ENCODE results near the gene POP5.

POP5 gene

DNA sequence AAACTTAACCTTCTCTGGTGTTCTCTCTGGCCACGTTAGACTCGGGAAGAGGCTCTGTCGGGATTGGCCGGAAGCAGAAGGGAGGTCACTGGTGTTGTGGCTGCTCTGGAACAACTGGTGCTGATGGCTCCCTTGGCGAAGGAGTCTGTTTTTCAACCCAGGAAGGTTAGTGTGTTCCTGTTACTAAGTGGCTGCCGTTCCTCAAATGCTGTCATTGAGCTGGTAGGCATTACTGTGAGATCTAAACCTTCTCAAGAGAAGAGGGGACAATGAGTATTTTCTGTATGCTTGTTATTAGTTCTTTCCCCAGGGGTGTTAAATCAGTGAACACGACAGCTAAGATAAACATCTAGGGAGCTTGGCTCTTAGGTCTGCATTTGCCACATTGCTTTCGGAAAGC is 18.3 kb downstream of the POP5 start:
- Histone ChIP-seq H3K27ac (ENCODE audit: low read depth, low read length) (no peak overlapping the region), H2AFZ (ENCODE audit: low read depth, low read length, severe bottlenecking) (no peak overlapping the region), H3K4me3 (ENCODE audit: insufficient read depth, low read length, poor library complexity, severe bottlenecking) (no peak overlapping the region), H3K9ac (ENCODE audit: low read length) (no peak overlapping the region), H3F3A (ENCODE audit: insufficient read depth) (peaks cover 3% of the 10 kb centered on the region; the same call in 1 of the 2 replicates), H3K9me2 (replicated peaks; ENCODE audit: insufficient read depth, low read length) (no peaks in the 10 kb centered on the region), H3K4me2 (ENCODE audit: low read depth, low read length, poor library complexity, severe bottlenecking) (no peak overlapping the region), H3K9me3 (ENCODE audit: insufficient read depth, low read length) (no peaks in the 10 kb centered on the region), H3K27me3 (ENCODE audit: low read length) (no peaks in the 10 kb centered on the region), H4K20me1 (ENCODE audit: low read depth, low read length) (no peaks in the 10 kb centered on the region), H3K79me2 (ENCODE audit: insufficient read depth, low read length) (no peaks in the 10 kb centered on the region), H3K36me3 (ENCODE audit: low read length) (peaks cover 31% of the 10 kb centered on the region)
- no peak for TF ChIP-seq EZH2phosphoT487 (conservative IDR thresholded peaks at IDR 0.05; ENCODE audit: low read length)
- TF ChIP-seq, protein P1, sequence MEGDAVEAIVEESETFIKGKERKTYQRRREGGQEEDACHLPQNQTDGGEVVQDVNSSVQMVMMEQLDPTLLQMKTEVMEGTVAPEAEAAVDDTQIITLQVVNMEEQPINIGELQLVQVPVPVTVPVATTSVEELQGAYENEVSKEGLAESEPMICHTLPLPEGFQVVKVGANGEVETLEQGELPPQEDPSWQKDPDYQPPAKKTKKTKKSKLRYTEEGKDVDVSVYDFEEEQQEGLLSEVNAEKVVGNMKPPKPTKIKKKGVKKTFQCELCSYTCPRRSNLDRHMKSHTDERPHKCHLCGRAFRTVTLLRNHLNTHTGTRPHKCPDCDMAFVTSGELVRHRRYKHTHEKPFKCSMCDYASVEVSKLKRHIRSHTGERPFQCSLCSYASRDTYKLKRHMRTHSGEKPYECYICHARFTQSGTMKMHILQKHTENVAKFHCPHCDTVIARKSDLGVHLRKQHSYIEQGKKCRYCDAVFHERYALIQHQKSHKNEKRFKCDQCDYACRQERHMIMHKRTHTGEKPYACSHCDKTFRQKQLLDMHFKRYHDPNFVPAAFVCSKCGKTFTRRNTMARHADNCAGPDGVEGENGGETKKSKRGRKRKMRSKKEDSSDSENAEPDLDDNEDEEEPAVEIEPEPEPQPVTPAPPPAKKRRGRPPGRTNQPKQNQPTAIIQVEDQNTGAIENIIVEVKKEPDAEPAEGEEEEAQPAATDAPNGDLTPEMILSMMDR (IDR thresholded peaks at IDR 0.05; ENCODE audit: insufficient read depth, low read length, poor library complexity, severe bottlenecking) = no peak

GRCh38 chr12:120557589-120557988 is 23.6 kb downstream of the POP5 start:
- H3K9me3 ChIP-seq (ENCODE audit: insufficient read depth, low read length) = no peaks in the 10 kb centered on the region
- H3K79me2 ChIP-seq (ENCODE audit: insufficient read depth, low read length) = no peaks in the 10 kb centered on the region
- no peaks in the 10 kb centered on the region for H4K20me1 ChIP-seq (ENCODE audit: low read depth, low read length)
- peaks cover 5% of the 10 kb centered on the region; the same call in 1 of the 2 replicates for H3F3A ChIP-seq (ENCODE audit: insufficient read depth)
- H3K36me3 ChIP-seq (ENCODE audit: low read length) = peaks cover 29% of the 10 kb centered on the region; the same call in 1 of the 2 replicates
- H3K4me3 ChIP-seq (ENCODE audit: insufficient read depth, low read length, poor library complexity, severe bottlenecking) = no peak overlapping the region
- H2AFZ ChIP-seq (ENCODE audit: low read depth, low read length, severe bottlenecking) = no peak overlapping the region
- no peak overlapping the region for H3K4me2 ChIP-seq (ENCODE audit: low read depth, low read length, poor library complexity, severe bottlenecking)
- TF ChIP-seq, protein P1 (IDR thresholded peaks at IDR 0.05; ENCODE audit: insufficient read depth, low read length, poor library complexity, severe bottlenecking) = no peak
- TF ChIP-seq EZH2phosphoT487 (conservative IDR thresholded peaks at IDR 0.05; ENCODE audit: low read length) = no peak
- no peak overlapping the region for H3K9ac ChIP-seq (ENCODE audit: low read length)
- H3K9me2 ChIP-seq (replicated peaks; ENCODE audit: insufficient read depth, low read length) = no peaks in the 10 kb centered on the region
- H3K27ac ChIP-seq (ENCODE audit: low read depth, low read length) = no peak overlapping the region
- H3K27me3 ChIP-seq (ENCODE audit: low read length) = no peaks in the 10 kb centered on the region

DNA sequence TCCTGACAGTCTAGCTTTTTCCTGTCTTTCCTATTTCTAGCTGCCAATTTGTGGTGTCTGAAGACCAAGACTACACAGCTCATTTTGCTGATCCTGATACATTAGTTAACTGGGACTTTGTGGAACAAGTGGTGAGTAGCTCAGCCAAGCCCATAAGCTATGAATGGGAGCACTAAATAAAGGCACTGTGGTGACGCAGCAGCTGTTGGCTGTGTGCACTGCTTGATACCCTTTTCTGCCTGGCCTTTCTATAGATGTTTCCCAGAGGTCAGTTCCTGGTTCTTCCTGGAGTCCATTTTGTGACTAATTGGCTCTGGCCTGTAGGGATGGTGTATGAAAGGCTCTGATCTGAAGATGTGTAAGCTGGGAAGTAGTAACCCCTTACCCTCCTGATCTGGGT is 26.5 kb downstream of the POP5 start:
- no peak overlapping the region for H3K4me3 ChIP-seq (ENCODE audit: insufficient read depth, low read length, poor library complexity, severe bottlenecking)
- TF ChIP-seq, protein P1 (IDR thresholded peaks at IDR 0.05; ENCODE audit: insufficient read depth, low read length, poor library complexity, severe bottlenecking) = no peak
- no peak for TF ChIP-seq EZH2phosphoT487 (conservative IDR thresholded peaks at IDR 0.05; ENCODE audit: low read length)
- no peak overlapping the region for H3K4me2 ChIP-seq (ENCODE audit: low read depth, low read length, poor library complexity, severe bottlenecking)
- H3F3A ChIP-seq (ENCODE audit: insufficient read depth) = peaks cover 5% of the 10 kb centered on the region; the same call in 1 of the 2 replicates
- H3K27ac ChIP-seq (ENCODE audit: low read depth, low read length) = no peak overlapping the region
- no peak overlapping the region for H2AFZ ChIP-seq (ENCODE audit: low read depth, low read length, severe bottlenecking)
- no peaks in the 10 kb centered on the region for H3K27me3 ChIP-seq (ENCODE audit: low read length)
- no peaks in the 10 kb centered on the region for H4K20me1 ChIP-seq (ENCODE audit: low read depth, low read length)
- no peaks in the 10 kb centered on the region for H3K9me3 ChIP-seq (ENCODE audit: insufficient read depth, low read length)
- H3K79me2 ChIP-seq (ENCODE audit: insufficient read depth, low read length) = peaks cover 9% of the 10 kb centered on the region; the same call in 1 of the 2 replicates
- H3K9me2 ChIP-seq (replicated peaks; ENCODE audit: insufficient read depth, low read length) = no peaks in the 10 kb centered on the region
- H3K36me3 ChIP-seq (ENCODE audit: low read length) = peaks cover 29% of the 10 kb centered on the region; the same call in 1 of the 2 replicates
- no peak overlapping the region for H3K9ac ChIP-seq (ENCODE audit: low read length)

Measured in SU-DHL-6 (cell line).